ENCODE results near the gene SNAPC2.
"Not testable (repeated sequence)": the region's sequence is repeated elsewhere in the genome, so short reads cannot be mapped to it uniquely, and the experiment has no call there.

GRCh38 chr19:7893362-7894101 lies 26.6 kb upstream of the SNAPC2 start:
- TF ChIP-seq CTCF, POLR2A (IDR thresholded peaks at IDR 0.05): not testable (repeated sequence)

Measured in thyroid gland (tissue), 4 donors.